NB4 (cell line): ENCODE data around the gene LCE3A.
"Not testable (repeated sequence)": the region's sequence is repeated elsewhere in the genome, so short reads cannot be mapped to it uniquely, and the experiment has no call there.

Source experiments
- DNase-seq: peaks from one replicate; pipeline ENCODE4 v3.0.0; 2010; ENCODE audit warnings: low read depth
- H3K4me3 ChIP-seq: one replicate; pipeline ENCODE4 v1.5.1; 2011; ENCODE audit warnings: mild to moderate bottlenecking, low read depth, low read length, moderate library complexity
- MAX ChIP-seq: IDR thresholded peaks from 2 replicates; pipeline ENCODE4 v1.6.1; 2011; ENCODE audit warnings: low read depth, low read length
- MYC ChIP-seq: IDR thresholded peaks from 2 replicates; pipeline ENCODE4 v1.6.1; 2011; ENCODE audit warnings: low read depth, low read length
- POLR2A ChIP-seq: IDR thresholded peaks from 2 replicates; pipeline ENCODE4 v1.6.1; 2011; ENCODE audit warnings: mild to moderate bottlenecking; ENCODE audit not compliant: insufficient read length; ENCODE audit errors: extremely low read depth
- TF ChIP-seq, protein P1 (sequence below): IDR thresholded peaks from one replicate; pipeline ENCODE4 v1.5.1; 2012; ENCODE audit warnings: low read depth, low read length

Gene LCE3A

DNA sequence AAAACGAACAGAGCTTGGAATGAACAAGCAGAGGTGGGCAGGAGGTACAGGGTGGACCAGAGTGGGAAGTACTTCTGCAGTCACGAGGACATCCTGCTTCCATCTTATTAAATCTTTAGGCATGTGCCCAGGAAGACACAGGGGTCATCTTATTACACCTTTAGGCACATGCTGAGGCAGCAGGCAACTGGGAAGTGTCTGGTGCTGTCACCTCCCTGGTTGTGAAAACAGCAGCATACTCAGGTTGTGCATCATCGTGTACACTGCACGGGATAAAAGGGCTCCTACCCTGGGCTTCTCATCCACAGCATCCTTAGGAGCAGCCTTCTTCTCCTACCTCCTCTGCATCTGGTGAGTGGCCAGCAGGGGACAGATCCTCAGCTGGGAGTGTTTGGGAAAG, 23.0 kb downstream of the LCE3A start, which contains the start of gene LCE3C:
Gene LCE3C, plus strand, starts transcription at position 301 of the 400 bp plus-strand sequence. CDS start 498 bp downstream, outside the sequence.
- no peak for DNase-seq
- no peak within 1 kb of the TSS for H3K4me3 ChIP-seq
- TF ChIP-seq MAX (no peak), POLR2A (no peak), MYC (no peak)
- TF ChIP-seq, protein P1, sequence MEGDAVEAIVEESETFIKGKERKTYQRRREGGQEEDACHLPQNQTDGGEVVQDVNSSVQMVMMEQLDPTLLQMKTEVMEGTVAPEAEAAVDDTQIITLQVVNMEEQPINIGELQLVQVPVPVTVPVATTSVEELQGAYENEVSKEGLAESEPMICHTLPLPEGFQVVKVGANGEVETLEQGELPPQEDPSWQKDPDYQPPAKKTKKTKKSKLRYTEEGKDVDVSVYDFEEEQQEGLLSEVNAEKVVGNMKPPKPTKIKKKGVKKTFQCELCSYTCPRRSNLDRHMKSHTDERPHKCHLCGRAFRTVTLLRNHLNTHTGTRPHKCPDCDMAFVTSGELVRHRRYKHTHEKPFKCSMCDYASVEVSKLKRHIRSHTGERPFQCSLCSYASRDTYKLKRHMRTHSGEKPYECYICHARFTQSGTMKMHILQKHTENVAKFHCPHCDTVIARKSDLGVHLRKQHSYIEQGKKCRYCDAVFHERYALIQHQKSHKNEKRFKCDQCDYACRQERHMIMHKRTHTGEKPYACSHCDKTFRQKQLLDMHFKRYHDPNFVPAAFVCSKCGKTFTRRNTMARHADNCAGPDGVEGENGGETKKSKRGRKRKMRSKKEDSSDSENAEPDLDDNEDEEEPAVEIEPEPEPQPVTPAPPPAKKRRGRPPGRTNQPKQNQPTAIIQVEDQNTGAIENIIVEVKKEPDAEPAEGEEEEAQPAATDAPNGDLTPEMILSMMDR: no peak

DNA sequence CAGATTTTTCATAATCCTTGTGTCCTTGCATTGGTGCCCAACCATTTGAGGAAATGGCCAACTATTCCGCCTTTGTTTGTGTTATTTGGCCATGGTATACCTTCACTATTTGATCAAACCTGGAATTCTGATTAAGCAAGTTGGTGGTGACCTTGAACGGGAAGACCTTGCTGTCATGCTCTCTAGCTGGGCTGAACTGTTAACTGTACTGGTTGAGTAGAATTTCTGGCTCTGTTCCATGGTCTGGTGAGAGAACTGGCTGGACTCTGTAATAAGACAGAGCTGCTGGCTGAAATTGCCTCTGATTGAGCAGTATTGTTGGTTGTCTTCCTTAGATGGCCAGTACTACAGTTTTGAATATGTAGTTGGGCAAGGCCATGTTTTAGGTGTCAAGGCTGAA, 25.9 kb downstream of the LCE3A start:
- TF ChIP-seq POLR2A: no peak
- TF ChIP-seq MAX: no peak
- no peak overlapping the region for H3K4me3 ChIP-seq
- no peak for DNase-seq

DNA sequence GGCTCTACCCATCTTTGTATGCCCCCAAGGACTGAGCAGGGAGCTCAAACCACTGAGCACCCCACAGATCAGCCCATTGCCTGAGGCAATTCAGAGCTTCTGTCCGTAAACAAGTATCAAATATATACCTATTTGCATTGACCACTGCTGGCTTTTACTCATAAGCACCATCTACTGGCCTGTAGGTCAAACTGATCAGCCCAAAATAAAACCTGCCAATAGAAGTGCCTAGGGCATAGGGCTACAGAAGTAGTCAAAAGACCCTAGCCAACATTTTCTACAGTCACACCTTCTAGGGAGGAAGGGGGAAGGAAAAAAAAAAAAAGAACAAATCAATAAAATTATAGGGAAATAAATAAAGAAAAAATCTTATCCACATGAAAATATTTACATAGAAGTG, 37.3 kb downstream of the LCE3A start:
- no peak overlapping the region for H3K4me3 ChIP-seq
- TF ChIP-seq MAX (no peak), POLR2A (no peak), MYC (no peak)
- TF ChIP-seq, protein P1: peak; percentile 11
- peak; percentile 3 for DNase-seq

GRCh38 chr1:152582647-152583046, 40.3 kb downstream of the LCE3A start:
- no peak for TF ChIP-seq POLR2A
- TF ChIP-seq MAX: no peak
- no peak for TF ChIP-seq MYC
- DNase-seq: no peak
- H3K4me3 ChIP-seq: no peak overlapping the region

DNA sequence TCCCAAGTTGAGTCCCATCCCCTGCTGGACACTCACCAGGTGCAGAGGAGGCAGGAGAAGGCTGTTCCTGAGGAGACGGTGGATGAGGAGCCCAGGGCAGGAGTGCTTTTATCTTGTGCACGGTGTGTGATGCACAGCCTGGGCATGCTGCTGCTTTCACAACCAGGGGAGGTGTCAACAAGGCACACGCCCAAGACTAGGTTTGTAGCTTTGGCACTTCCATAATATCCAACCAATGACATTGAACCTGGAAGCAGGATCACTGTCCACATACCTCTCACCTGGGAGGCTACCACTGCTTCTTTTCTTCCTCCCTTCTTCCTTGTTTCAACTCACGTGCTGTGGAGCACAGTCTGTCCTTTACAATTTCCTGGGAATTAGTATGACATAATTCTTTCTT, 42.5 kb downstream of the LCE3A start, which contains the start of gene LCE3D:
Gene LCE3D, minus strand, starts transcription at position 84 of the 400 bp plus-strand sequence. CDS start 580 bp downstream, outside the sequence.
- no peak within 1 kb of the TSS for H3K4me3 ChIP-seq
- no peak for DNase-seq
- no peak for TF ChIP-seq MAX
- TF ChIP-seq, protein P1: no peak
- no peak for TF ChIP-seq MYC
- no peak for TF ChIP-seq POLR2A

GRCh38 chr1:152579526-152579925, 43.4 kb downstream of the LCE3A start:
- DNase-seq, H3K4me3 ChIP-seq: not testable (repeated sequence)

- DNase-seq: no peak
- no peak for TF ChIP-seq MAX
- no peak for TF ChIP-seq MYC
- TF ChIP-seq POLR2A: no peak
- TF ChIP-seq, protein P1: no peak
- no peak overlapping the region for H3K4me3 ChIP-seq
Measured at GRCh38 chr1:152577168-152577567, 45.7 kb downstream of the LCE3A start.
